DMS153 (cell line): ENCODE data around the gene SLC24A3.
"Not testable (repeated sequence)": the region's sequence is repeated elsewhere in the genome, so short reads cannot be mapped to it uniquely, and the experiment has no call there.

Experiments used
- DNase-seq: peaks from one replicate; lab custom pipeline; 2025; lab: John Stamatoyannopoulos, UW

SLC24A3 gene

DNA sequence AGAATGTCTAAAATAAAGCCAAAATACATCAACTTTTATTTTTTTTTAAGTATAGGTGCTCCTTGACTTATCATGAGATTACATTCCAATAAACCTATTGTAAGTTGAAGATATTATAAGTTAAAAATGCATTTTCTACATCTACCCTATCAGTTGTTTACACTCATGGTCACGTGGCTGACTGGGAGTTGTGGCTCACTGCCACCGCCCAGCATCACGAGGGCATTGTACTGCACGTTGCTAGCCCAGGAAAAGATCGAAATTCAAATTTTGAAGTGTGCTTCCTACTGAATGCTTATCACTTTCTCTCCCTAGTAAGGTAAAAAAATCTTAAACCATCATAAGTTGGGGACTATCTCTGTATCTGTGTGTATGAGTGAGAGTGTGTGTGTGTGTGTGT lies 419.0 kb downstream of the SLC24A3 start:
- DNase-seq = no peak

DNA sequence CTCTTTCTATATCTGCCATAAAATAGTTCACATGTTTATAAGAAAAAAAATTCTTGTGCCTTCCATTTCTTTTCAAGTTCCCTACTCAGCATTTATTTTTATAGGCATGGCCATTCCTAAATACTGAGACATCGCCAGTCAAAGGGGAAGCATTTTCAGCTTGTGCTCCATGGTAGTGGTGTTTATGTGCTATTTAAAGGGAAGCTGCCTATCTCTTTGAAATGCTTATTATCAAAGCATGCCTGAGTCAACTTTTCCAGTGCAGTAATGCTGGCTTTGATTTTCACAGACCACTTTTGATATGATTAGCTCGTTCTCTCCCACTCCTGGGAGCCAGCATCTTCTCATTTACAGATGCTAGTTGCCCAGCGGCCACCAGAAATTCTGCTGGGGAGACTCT lies 421.5 kb downstream of the SLC24A3 start:
- no peak for DNase-seq

DNA sequence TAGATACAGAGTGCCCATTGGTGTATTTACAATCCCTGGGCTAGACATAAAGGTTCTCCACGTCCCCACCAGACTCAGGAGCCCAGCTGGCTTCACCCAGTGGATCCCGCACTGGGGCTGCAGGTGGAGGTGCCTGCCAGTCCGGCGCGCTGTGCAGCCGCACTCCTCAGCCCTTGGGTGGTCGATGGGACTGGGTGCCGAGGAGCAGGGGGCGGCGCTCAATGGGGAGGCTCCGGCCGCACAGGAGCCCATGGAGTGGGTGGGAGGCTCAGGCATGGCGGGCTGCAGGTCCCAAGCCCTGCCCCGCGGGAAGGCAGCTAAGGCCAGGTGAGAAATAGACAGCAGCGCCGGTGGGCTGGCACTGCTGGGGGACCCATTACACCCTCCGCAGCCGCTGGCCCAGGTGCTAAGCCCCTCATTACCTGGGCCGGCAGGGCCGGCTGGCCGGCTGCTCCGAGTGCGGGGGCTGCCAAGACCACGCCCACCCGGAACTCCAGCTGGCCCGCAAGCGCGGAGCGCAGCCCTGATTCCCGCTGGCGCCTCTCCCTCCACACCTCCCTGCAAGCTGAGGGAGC lies 427.1 kb downstream of the SLC24A3 start:
- not testable (repeated sequence) for DNase-seq

DNA sequence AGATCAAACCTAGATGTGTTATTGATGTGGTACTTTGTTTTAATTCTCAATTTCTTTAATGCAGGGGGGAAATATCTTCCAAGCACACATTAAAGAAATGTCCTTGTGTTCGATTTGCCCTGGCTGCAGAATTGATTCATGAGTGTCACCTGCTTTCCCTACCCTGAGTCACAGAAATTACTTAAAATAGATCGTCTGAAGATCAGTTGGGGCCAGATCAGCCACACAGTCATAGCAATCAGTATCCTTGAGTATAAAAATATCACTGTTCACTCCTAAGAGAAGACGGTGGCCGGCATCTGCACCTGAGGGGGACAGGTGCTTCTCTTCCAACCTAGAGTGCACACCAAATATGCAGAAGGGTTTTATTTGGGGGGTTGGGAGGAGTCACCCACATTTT lies 430.4 kb downstream of the SLC24A3 start:
- DNase-seq = no peak

DNA sequence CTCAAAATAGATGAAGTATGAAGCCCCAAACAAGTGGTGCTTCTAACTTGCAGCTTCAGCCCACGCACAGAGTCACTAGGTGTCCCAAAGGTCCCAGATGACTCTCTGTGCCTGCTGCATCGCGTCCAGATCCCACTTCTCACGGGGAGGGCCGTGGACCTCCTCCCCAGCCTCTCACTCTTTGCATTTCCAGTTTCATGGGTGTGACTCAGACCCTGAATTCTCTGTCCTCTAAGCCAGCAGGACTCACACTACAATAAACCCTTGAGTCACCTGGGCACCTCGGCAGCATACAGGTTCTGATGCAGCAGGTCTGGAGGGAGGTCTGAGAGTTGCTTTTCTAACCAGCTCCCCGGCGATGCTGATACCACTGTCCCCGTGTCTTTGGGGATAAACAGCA lies 431.6 kb downstream of the SLC24A3 start:
- DNase-seq = no peak

DNA sequence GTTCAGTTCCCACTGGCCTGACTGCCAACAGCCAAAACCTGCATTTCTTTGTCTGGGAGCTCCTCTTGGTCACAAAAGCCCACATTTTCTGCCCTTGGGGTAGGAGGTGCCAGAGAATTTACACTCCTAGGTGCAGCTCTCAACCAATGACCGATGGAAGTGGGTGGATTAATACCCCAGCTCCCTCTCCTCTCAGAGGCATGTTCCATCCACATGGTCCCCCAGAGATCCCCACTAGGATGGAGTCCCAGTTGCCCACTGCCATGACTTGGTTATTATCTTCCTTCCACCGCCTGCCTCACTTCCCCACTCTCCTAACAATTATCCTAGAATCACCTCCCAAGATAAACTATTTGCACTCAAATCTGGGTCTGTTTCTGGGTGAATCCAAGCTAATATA lies 434.5 kb downstream of the SLC24A3 start:
- no peak for DNase-seq

DNA sequence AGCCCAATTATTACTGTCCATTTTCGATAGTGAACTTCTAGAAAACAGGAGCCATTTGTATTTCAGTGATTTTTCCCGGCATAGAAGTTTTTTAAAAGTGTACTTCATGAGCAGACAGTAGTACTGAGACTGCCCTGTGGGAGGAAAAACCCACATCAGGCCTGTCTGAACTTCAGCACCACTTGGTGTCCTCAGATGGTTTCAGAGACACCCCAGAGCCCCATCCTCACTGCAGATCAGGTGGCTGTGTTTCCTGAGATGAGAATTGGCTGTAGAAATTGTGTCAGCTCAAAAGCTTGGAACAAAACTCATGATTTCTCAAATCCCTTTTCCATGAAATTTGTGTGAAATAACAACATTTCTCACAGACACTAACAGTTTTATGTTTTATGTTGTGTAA lies 435.6 kb downstream of the SLC24A3 start:
- DNase-seq = no peak

DNA sequence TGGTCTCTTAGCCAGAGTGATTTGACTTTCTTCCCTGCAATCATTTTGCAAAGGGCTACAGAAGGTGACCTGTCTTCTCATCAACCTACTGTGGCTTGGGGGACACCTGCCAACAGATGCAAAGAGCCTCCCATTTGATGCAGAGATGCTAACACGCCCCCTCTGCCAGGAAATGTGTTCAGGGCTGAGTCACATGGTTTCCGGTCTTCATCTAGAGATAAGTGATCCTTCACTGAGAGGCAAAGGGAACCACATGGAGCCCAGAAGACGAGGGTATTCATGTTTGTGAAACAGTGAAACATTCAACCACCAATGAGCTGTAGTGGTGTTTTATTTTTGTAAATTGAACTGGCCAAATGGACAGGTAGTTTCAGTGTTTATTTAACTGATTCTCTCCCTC lies 436.6 kb downstream of the SLC24A3 start:
- DNase-seq = no peak

DNA sequence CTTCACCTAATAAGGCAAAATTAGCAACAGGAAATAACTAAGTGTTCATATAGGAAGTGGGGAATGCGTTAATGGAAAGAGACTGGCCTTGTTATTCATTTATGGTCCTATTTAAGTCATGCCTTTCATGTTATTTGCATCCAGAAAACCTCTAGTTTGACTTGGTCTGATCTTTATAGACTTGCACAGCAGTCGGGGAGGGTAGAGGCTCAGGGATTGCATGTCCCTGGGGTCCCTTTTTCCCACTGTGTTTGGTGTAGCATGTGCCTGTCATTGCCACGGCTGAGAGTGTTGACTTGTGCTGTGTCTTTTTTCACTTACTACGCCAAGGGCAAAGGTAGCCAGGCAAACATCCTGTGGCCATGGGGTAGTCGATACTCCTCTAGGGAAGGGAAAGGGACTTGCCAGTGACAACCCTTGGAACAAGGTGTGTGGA lies 440.2 kb downstream of the SLC24A3 start:
- DNase-seq = no peak

DNA sequence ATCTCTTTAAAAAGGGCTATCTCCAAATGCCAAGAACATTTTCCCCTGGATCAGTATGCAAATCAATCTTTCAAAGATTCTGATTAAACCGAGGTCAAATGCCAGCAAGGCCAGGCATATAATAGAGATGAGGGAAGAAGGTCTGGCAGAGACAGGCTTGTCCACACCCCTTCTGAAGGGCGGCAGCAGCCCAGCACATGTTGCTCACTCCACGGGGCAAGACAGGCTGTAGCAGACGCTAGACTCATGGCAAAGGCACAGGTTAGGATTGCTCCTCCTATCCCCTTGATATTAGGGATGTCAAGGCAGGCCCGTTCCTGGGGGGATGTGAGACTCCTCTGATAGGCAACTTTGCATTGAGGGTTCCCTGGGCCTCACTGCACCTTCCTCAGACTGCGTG lies 440.9 kb downstream of the SLC24A3 start:
- DNase-seq = no peak

DNA sequence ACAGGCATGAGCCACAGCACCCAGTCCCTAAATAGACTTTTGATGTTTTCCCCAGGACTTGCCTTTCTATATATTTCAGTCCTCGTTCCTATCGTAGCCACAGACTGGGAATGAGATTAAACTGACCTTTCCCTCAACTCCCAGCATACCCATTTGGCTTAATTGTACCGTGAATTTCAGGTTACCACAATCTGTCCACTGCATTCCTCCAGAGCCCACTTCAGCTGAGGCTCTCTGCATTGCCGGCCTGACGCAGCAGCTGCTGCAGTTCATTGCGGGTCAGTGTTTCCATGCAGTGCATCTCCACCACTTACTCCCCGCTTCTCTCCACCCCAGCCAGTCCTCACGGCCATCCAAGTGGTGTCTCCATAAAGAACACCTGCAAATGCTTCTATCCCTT lies 442.5 kb downstream of the SLC24A3 start:
- DNase-seq = no peak

DNA sequence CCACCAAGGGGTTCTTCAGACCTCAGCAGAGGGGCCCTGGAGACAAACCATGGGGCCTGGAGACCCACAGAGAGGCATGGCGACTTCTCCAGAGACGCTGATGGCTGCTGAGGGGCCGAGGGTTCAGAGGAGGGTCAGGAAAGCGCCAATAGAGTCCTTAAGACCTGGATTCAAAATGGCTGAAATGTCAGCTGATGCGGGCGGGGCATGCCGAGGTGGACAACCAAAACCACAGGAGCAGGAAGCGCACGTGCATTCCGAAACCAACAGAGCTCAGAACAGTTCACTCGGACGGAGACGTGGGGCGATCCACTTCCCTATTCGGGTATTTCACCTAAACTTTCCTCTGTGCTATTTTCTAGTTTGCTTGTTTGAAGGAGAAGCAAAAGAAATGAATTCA lies 445.7 kb downstream of the SLC24A3 start:
- no peak for DNase-seq

DNA sequence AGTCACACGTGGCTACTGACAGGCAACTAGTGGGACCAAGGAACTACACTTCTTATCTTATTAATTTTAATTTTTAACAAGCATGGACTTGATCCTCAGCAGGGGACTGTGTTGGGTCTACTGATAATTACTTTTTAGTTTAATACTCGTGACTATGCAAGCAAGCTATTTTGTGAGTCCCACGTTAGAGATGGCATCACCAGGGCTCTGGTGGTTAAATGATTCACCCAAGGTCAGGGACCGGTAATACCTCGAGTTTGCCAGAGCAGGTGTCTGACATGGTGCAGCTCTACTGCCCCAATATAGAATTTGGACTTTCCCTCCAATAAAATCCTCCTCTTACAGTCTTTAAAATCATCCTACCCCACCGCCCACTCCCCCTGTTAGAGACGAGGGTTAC lies 447.0 kb downstream of the SLC24A3 start:
- DNase-seq = no peak

DNA sequence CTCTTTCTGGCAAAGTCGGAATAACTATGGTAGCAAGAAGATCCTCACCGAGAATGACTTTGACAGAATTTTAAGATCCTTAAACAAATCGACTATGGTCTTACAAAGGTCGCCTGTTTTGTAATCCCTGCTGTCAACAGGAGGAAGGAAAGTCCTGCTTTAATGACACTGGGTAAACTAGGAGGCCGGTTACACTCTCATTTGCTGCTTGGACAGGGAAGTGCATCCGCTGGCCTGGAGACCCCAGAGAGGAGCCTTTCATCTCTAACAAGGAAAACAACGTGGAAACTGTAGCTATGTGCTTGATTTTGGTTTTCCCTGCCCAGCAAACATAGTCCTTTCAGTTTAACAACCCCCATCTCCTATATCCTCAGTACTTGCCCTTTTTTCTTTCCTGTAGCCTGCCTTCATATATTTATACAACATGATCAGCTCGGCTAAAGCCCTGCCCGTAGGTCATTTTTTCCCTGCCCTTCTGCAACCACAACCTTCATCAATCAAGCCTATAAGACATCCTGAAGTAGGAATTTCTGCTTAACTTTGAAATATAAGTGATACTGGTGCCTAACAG lies 448.5 kb downstream of the SLC24A3 start:
- DNase-seq = no peak

DNA sequence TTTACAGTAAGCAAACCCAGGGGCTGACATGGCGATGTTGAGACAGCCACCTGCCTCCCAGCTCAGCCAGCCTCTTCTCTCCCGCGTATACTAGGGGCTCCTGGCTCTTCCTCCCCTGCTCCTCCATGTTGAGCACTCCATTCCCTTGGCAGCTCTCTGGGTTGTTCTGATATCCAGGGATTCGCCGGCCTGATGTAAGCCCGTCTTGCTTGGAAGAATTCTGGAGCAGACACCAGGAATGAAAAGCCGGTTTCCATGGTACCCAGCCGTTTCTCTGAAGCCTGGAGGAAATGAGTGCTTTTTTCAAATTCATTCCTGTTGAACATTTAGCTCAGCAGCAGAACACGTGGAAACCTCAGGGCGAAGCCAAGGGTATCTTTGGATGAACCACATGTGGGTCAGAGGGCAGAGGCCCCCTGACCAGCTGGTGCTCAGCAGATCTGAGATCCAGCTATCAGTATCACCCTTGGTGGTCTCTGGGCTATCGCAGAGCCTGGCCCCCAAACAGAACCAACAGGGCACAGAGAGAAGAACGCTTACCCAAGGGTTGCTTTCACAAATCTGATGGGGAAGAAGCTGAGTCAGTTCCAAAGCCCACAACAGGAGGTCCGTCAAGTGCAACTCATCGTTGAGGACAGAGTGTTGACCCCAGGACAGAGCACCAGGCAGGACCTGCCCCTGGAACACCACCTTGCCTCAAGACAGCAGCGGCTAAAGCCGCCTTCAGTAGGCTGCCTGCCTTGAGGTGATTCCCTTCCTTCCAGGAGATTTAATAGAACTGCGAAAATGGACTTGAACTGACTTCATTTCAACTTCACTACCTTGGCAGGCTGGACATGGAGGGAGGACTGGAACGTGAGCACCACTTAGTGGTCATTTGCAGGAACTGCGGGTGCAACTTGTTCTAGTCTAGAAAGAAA lies 449.5 kb downstream of the SLC24A3 start:
- peak; percentile 69 for DNase-seq

DNA sequence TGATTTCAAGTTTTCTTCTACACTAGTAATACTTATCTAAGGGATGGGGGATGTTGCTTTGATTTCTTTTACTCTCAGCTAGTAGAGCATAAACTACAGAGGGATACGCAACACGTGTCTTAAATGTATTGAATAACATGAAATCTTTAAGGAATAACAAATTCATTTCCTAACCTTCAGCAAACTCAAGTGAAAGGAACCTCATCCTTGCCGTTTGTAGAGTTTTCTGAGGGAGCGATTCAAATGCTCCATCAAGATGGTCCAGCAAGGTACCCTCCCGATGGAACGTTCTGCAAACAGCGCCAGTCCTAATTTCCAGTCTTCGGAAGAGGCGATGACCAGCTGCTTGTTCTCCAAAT lies 450.2 kb downstream of the SLC24A3 start:
- DNase-seq = no peak

DNA sequence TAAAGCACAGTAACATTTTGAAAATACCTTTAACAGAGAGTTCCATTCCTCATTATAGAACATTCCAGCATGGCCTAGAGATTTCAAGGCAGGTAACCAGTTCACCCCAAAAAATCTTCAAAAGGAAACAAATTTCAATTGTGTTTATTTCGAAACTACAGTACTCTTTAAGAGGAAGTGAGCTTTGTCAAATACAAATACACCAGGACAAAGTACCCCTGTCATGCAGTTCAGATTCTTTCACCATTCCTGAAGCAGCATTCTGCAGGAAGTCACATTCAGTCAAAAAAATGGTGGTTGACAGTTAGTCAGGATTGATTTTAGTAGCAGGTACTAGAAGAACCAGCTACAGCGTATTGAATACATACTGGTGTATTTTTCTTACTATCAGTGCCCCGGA lies 456.0 kb downstream of the SLC24A3 start:
- no peak for DNase-seq

DNA sequence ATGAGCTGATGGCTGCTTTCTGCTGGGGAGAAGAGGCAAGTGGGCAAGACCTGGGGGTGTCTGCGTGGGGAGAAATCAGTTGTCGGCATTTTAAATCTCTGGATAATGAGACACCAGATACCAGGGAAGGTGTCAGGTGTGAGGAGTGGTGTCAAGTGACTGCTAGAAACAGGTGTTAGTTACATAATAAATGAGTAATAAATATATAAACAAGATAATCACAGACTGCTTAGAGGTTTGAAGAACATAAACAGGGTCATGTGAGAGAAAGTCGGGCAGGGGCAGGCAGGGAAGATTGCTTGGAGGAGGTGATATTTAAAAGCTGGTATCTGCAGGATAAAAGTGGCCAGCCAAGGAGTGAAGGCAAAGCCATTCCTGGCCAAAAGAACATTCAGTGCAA lies 458.4 kb downstream of the SLC24A3 start:
- no peak for DNase-seq

DNA sequence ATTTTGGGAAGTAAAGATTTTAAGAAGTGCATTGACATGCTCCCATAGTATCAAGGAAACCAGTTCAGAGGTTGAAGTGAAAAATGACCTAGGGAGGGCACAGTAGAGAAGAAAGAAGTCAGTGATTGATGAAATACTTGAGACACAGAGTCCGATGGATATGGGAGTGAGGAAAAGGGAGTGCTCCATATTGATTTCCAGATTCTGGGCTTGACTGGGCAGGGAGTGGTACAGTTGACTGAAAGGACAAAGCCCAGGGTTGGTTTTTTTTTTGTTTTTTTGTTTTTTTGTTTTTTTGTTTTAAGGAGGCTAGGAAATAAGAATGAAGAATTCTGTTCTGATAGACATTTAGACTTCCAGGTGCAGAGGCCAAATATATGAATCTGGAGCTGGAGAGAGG lies 458.9 kb downstream of the SLC24A3 start:
- no peak for DNase-seq

DNA sequence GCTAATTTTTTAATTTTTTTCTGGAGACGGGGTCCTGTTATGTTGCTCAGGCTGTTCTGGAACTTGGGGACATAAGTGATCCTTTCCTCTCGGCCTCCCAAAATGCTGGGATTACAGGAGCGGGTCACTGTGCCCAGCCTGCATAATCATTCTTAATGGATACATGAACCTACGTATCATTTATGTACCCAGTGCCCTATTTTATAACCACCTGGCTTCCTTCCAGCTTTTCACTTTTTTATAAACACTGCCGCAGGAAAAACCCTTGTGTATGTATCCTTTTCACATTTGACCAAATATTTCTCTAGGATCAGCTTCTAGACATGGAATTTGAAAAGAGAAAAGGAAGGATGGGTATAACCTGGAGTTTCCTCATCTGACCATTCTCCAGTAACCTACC lies 460.1 kb downstream of the SLC24A3 start:
- no peak for DNase-seq

DNA sequence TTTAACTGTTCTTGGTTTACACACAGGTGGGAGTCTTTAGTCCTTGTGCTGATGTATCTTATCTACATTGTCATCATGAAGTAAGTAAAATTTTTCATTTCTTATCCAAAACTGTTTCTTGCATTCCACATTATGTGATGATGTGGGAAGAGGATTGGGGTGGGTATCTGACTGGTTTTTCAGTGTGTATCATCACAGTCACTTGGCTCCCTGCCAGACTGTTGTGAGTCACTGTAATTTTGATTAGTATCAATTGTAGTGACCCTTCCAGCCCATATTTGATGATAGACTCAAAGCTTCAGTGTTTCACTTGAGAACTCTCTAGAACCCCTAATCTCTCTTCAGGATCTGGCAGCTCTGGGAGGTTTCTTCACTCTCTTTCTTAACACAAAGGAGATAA lies 461.1 kb downstream of the SLC24A3 start:
- no peak for DNase-seq

DNA sequence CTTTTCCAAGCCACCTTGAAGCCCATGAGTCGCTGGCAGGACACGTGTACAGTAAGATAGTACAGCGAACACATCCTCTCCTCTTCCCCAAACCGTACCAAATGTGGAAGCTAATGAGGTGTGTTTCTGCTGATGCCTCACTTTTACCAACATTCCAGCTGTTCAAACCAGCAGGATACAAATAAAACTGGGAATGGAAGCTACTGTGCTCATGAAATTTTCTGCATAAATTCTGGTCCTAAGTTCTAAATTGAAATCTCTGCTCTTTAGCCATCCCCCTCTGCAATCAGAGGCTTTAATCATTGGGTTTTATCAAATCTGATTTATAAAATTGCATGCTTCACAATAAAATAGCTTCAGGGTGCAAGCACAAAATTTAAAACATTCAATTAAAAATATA lies 463.8 kb downstream of the SLC24A3 start:
- DNase-seq = no peak

DNA sequence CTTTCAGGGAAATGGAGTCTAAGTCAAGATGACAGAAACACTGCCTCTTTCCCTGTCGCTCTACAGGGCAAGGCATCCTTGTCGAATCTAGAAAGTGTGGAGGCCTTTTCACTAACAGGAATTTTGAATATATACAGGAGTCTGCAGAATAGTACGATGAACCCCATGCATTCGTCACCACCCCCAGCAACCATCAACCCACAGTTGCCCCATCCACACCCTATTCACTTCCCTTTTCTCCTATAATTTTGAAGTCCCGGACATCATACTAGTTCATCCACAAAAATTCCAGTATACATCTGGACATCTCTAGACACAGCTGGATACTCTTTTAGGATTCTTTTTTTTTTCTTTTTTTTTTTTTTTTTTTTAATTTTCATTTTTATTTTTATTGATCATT lies 464.9 kb downstream of the SLC24A3 start:
- no peak for DNase-seq

DNA sequence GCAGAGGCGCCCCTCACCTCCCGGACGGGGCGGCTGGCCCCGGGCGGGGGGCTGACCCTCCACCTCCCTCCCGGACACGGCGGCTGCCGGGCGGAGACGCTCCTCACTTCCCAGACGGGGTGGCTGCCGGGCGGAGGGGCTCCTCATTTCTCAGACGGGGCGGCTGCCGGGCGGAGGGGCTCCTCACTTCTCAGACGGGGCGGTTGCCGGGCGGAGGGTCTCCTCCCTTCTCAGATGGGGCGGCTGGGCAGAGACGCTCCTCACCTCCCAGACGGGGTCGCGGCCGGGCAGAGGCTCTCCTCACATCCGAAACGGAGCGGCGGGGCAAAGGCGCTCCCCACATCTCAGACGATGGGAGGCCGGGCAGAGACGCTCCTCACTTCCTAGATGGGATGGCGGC lies 466.1 kb downstream of the SLC24A3 start:
- not testable (repeated sequence) for DNase-seq
